Measurements from ENCODE around the gene PTPRT.

- TF ChIP-seq EZH2 (IDR thresholded peaks at IDR 0.05) (no peak), POLR2AphosphoS5 (IDR thresholded peaks at IDR 0.05; ENCODE audit: borderline replicate concordance, low read depth, low read length) (no peak), FOXP2 (optimal IDR thresholded peaks at IDR 0.05; ENCODE audit: control extremely low read depth, extremely low read length, insufficient read depth) (no peak)
Measured at GRCh38 chr20:43015566-43015965, 174.1 kb downstream of the PTPRT start.
